HG02885 (cell line): ENCODE data around the gene PSTPIP1.

Source experiments
- ATAC-seq: cut with Tn5 transposase; IDR thresholded peaks from one replicate; pipeline ENCODE4 v1.9.1; 2021; ENCODE audit warnings: mild to moderate bottlenecking; ENCODE audit not compliant: unreplicated experiment, poor library complexity

Gene PSTPIP1

DNA sequence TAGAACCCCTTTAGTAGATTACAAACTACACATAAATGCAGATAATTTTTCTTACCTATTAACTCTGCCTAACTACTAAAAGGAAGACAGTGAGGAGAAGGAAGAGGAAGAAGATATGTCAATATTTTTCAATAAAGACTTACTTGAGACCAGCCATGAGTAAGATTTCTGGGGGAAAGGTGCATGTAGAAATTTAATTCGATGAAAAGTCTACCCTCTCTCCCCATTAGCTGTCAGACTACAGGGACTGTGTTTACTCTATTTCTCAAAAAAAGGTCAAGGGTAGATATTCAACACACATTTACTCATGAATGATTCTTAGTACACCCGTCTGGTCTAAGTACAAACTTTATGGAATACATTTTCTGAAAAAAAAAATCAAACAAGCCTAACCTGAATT is 69.1 kb downstream of the PSTPIP1 start:
- ATAC-seq = no peak

GRCh38 chr15:77064539-77065308 is 69.8 kb downstream of the PSTPIP1 start:
- ATAC-seq = no peak

- ATAC-seq = no peak
Observed at GRCh38 chr15:77066971-77067690, 72.2 kb downstream of the PSTPIP1 start.

DNA sequence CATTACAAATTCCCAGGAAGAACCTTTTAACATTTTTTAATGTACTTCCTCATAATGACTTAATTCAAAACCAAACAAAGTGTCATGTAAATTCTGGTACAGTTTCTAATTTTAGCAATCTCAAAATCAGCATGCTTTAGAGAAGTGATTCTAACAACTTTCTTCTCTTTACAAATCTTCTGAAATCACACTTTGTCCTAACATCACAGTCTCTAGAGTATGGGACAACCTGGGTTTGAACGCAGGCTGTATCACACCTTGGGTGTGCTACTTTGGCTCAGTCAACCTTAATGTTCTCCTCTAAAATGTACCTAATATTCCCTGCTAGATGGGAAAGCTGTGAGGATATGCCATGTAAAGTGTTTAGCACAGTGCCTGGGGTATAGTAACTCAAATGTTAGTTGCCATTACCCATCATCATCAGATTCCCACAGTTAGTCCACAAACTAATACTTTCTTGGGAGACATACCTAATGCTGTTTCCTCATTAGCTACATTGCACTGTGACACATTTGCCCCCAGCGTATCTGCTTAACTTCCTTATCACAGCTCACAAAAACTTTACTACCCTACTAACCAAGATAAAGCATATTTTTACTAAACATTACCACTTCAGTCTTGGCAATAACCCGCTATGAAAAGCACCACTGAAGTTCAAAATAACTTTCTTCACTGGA is 72.9 kb downstream of the PSTPIP1 start:
- ATAC-seq = no peak

GRCh38 chr15:77068633-77069032 is 73.7 kb downstream of the PSTPIP1 start:
- no peak for ATAC-seq

- ATAC-seq = no peak
Observed at GRCh38 chr15:77069521-77070121, 74.7 kb downstream of the PSTPIP1 start.

DNA sequence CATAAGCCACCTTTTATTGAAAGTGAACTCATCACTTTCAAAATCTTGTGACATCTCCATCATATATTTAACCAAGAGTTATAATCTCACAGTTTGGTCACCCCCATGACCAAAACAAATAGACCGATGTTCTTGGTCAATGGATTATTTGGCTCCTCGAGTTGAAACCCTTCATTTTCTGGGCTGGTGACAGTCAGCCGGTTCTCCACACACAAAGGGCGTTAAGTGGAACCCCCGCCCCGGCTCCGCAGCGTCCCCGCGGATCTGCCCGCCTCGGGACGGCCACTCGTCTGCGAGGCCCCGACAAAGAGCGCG is 75.2 kb downstream of the PSTPIP1 start:
- ATAC-seq = no peak

DNA sequence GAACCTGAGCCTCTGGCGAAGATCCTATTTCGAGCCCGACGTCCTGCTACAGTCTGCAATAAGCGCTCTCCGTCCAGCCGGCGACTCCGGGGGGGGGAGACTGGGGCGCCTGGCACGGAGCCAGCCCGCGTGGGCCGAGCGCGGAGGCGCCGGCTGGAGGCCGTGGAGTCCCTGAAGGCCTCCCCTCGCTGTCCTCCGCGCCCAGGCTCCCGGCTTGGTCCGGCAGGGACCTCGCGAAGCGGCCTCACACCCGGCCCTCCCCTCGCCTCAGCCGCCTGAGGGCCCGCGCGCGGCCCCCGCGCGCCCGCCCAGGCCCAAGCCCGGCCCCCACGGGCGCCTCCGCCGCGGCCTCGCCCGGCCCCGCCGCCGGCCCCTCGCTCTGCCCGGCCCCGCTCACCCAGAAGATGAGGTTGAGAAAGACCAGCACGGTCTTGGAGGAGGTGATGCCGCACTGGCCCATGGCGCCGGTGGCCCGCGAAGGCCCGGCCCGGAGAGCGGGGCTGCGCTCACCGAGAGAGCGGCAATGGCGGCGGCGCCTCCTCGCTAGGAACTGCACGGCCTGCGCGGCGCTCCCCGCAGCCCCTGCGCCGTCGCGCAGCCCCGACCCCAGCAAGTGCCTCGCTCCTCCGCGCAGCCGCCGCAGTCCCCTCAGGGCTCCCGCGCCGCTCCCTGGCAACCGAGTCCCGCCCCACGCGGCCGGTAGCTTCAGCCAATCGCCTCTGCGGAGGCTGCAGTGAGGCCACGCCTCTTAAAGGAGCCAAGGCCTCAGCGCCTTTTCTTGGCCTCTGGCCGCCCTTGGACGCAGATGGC is 75.8 kb downstream of the PSTPIP1 start, which contains the start of gene TSPAN3:
TSPAN3 (minus strand) TSS at position 615 of the 810 bp plus-strand sequence; CDS start at position 460, 155 bp downstream.
- peak; percentile 95 for ATAC-seq

DNA sequence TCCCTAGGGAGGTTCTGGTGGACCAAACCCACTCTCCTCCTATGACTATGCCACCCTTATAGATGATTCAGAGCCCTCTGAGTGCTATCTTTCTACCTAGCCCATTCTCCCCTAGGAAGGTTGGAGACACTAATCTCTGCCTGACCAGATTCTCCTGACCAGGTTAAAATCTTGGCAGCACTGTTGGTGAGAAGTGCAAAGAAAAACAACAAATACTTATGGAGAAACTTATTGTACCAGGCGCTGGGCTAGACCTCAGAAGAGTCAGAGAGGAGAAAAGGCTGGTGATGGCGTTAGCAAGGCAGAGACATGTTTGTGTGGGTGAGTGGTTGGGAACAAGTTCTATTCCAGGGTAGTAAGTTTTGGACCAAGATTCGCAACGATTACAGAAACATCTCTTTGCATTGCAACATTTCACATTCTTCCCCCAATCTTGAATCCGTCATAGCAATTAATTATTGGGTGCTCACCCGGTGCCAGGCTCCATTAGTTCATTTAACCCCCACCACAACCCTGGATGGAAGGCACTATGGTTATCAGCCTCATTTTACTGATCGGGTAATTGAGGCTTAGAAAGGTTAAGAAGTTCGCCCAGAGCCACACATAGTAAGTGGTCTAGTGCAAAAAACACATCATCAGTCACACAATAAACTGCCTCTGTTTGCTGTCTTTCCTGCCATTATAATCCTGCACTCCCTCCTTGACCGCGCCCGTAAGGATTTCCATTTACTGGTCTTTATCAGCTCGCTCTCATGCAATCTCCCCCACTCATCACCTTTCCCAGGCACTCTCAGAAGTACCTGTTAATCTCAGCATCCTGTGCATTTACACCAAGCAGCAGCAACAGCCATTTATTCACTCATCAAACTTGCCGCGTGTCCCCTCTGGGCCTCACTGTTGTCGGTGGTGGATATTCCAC is 76.6 kb downstream of the PSTPIP1 start:
- ATAC-seq = no peak

DNA sequence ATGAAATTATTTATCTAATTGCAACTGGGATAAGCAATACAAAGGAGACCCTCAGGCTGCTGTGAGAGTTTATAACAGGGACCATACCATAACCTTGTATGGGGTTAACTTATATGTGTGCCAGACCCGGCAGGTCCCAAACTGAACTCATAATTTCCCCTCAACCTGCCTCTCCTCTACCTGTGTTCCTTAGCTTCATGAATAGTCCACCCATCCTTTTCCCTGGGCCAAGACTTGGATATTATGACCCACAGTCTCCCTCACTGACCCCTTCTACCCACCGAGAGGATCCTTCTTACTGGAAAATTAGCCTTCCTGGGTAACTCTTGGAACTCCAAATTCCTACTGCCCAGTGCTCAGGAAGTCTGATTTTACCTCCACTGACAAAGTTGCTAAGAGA is 79.4 kb downstream of the PSTPIP1 start:
- no peak for ATAC-seq

DNA sequence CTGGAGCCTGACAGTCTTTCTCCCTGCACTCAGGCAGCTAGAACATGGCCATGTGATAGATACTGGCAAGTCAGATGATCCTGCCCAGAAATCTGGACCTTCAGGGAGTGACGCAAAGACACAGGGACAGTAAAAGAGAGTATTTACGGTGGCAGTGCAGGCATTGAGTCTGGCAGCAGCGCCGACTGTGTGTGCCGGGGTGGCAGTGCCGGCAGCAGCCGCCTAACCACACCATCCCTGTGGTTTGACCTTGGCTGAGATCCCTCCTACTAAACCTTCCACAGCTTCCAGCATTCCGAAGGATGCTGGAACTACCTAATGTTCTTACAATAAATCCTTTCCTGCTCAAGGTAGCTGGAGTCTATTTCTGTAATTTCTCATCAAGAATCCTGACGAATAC is 80.6 kb downstream of the PSTPIP1 start:
- no peak for ATAC-seq

DNA sequence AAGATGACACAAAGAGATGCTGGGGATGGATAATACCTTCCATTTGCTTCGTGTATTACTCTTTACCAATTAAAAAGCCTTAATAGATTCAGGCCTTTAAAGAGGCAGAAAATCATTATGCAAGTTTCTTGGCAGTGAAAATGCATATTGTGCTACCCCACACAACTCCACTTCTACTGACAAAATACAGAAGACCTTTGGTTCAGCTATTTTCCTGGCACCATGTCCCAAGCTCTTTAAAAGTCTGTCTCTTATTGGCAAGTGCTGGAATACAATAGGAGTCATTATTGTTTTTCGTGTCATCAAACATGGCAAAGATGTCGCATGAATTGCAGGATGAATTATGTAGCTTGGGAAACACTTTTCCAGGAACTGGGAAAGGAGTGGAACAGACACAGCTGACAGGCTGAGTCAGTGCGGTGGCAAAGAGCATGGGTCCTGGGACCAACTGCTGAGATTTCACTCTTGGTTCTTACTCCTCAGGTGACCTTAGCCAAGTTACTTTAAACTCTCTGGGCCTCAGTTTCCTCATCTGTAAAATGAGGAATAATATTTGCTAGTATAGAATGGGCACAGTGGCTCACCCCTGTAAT is 81.5 kb downstream of the PSTPIP1 start:
- ATAC-seq = no peak

DNA sequence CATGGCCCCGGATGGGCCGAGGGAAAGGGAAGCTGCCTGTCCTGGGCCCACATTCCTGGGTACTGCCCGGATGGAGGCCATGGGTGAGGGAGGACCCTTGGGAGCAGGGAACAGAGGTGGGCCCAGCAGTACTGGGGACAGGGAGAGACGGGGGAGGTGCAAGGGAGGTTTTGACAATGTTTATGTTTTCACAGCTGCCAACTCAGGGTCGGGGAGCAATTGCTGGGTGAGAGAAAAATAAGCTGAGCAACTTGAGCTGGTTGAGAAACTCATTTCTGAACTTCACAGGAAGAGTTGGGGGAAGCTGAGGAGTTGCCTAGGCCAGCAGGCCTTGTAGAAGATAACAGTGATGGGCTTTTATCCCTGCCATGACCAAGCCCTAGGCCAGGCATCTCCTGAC is 87.0 kb downstream of the PSTPIP1 start:
- no peak for ATAC-seq

- peak; percentile 80 for ATAC-seq
Observed at GRCh38 chr15:77083381-77084160, 88.6 kb downstream of the PSTPIP1 start.

DNA sequence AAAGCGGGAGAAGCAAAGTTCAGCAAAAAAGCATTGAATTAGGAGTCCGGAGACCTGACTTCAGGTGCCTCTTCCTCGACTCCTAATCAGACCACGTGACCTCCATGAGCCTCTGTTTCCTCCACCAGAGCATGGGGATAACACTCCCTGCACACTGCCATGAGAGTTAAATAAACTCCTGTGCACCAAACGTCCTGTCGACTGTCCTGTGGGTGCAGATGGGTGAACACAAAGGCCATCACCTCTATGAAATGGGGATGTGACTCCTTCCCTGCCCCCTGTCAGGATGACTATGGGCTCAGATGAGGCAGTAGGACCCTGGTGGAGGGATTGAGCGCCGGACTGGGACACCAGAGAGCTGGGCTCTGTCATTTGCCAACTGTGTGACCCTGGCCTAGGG is 89.5 kb downstream of the PSTPIP1 start:
- no peak for ATAC-seq

GRCh38 chr15:77085297-77085696 is 90.4 kb downstream of the PSTPIP1 start:
- ATAC-seq = no peak
